Measurements from ENCODE around the gene MAU2. TPM values are rescaled to one million over a fixed set of nuclear protein-coding genes. Genes with fewer than 3 reads are reported as not detected.
A peak's percentile ranks its signal among the peaks of the same experiment; 100 is the strongest.
"Not testable (repeated sequence)": the region's sequence is repeated elsewhere in the genome, so short reads cannot be mapped to it uniquely, and the experiment has no call there.

Gene MAU2
- total RNA-seq, 1 donor from 2014 or later = 55.3 TPM

DNA sequence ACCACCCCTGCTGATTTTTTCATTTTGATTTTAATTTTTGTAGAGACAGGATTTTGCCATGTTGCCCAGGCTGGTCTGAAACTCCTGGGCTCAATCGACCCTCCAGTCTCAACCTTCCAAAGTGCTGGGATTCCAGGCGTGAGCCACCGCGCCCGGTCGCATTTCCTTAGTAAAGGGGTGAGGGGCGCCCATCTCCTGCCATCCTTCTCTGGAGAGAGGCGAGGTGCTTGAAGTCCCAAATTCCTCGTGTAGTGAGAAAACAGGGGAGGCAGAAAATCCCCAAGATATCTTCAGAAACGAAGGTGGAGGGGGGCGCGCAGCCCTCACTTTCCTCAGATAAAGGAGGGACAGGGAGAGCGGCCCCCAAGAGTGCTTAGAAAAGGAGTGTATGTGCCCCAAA, 63.9 kb downstream of the MAU2 start:
- Mint-ChIP-seq H3K27me3 (ENCODE audit: low read depth) (no peaks in the 10 kb centered on the region), H3K9me3 (no peaks in the 10 kb centered on the region), H3K36me3 (ENCODE audit: low read depth) (peaks cover 15% of the 10 kb centered on the region), H3K4me1 (ENCODE audit: low read depth) (peaks cover 34% of the 10 kb centered on the region), H3K27ac (no peak overlapping the region), H3K4me3 (ENCODE audit: low read depth) (peak overlapping the region; percentile 68)
- DNase-seq (ENCODE audit: low spot score) = no peak
- intact Hi-C loops (cut with micrococcal nuclease) = no loop called here

DNA sequence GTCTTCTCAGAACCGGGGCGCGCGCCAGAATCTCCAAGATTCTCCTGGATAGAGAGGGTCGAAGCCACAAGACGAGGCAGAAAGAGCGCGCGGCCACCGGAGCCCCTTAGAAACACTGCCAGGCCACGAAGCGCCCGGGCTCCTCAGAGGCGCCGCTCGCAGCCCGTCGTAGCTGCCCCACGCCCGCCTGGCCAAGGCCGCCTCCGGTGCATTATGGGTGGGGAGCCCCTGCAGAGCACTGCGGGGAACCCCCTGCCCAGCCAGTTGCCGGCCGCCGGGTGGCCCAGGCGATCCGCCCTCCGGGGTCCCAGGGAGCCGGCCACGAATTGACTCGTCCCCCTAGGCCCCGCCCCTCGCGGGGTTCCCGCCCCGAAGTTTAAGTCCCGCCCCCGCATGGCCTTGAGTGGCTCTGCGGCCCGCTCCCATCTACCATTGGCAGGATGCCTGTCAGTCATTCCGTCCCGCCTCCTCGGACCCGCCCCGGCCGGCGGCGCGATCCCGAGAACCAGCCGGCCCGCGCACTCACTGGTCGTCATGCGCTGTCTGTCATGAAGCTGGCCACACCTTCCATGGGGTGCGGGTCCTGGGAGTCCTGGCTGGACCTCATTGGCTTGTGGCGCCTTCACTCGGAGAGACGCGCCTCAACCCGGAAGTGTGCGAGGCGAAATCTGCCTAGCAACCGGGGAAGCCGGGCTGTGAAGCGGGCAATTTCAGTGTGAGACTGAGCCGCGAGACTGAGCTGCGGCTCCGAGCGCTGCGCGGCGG, 64.7 kb downstream of the MAU2 start:
- H3K9me3 Mint-ChIP-seq = no peaks in the 10 kb centered on the region
- H3K4me1 Mint-ChIP-seq (ENCODE audit: low read depth) = peaks cover 39% of the 10 kb centered on the region
- intact Hi-C loops (cut with micrococcal nuclease) = loop anchor here (1.0 to 5.0 kb wide), 2 partner anchors 20 to 212 kb away; partner anchors contain the start of gene GATAD2A
- peak overlapping the region; percentile 91 for H3K27ac Mint-ChIP-seq
- peak overlapping the region; percentile 84 for H3K4me3 Mint-ChIP-seq (ENCODE audit: low read depth)
- peak; percentile 100 for DNase-seq (ENCODE audit: low spot score)
- no peaks in the 10 kb centered on the region for H3K27me3 Mint-ChIP-seq (ENCODE audit: low read depth)
- H3K36me3 Mint-ChIP-seq (ENCODE audit: low read depth) = peaks cover 19% of the 10 kb centered on the region

DNA sequence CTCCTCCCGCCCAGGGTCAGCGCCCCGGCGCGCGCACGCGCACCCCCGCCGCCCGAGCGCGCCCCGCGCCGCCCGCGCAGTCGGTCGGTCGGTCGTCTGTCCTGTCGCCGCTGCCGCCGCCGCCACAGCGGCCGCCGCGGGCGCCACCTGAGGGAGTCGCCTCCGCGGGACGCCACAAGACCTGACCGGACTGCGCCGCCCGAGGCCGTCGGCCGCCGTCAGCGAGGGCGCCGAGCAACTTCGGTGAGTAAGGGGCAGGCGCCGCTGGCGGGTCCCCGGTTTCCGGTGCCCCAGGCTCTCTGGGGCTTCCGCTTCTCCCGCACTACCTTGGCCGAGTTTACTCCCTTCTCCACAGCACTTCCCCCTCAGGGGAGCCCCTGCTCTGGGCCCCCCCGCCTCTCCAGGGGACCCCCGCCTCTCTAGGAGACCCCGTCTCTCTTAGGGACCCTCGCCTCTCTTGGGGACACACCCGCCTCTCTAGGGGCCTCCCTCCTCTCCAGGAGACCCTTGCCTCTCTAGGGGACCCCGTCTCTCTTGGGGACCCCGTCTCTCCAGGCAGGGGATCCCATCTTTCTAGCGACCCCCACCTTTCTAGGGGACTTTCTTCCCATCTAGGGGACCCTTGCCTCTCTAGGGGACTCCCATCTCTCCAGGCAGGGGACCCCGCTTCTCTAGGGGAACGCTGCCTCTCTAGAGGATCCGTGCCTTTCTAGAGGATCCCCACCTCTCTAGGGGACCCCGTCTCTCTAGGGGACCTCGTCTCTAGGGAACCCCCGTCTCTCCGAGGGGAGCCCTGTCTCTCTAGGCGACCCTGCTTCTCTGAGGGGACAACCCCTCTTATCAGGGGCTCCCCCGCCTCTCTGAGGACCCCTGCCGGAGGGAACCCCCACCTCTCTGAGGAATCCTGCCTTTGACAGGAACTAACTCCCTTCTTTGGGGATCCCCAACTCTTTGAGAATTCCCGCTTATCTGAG, 65.6 kb downstream of the MAU2 start:
- no peak for DNase-seq (ENCODE audit: low spot score)
- Mint-ChIP-seq H3K4me3 (ENCODE audit: low read depth) (peak overlapping the region; percentile 95), H3K4me1 (ENCODE audit: low read depth) (peaks cover 44% of the 10 kb centered on the region), H3K36me3 (ENCODE audit: low read depth) (peaks cover 24% of the 10 kb centered on the region), H3K9me3 (no peaks in the 10 kb centered on the region), H3K27ac (peak overlapping the region; percentile 89), H3K27me3 (ENCODE audit: low read depth) (no peaks in the 10 kb centered on the region)
- intact Hi-C loops (cut with micrococcal nuclease) = loop anchor here (1.0 to 5.0 kb wide), 2 partner anchors 19 to 211 kb away; partner anchors contain the start of gene GATAD2A

DNA sequence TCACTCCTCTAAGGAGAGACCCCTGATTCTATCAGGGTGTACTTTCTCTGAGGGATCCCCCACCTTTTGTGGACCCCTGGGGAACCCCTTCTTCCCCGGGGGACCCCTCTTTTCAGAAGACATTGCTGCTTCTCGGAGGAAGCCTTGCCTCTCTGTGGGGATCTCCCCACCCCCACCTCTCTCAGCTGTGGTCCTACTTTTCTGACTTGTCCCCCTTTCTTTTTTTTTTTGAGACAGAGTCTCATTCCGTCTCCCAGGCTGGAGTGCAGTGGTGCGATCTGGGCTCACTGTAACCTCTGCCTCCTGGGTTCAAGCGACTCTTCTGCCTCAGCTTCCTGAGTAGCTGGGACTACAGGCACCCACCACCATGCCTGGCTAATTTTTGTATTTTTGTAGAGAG, 66.5 kb downstream of the MAU2 start:
- intact Hi-C loops (cut with micrococcal nuclease) = loop anchor here (5.0 kb wide), 1 partner anchor 210 kb away; no protein-coding TSS in a partner anchor
- Mint-ChIP-seq H3K9me3 (no peaks in the 10 kb centered on the region), H3K4me1 (ENCODE audit: low read depth) (peaks cover 44% of the 10 kb centered on the region), H3K27me3 (ENCODE audit: low read depth) (no peaks in the 10 kb centered on the region), H3K27ac (peak overlapping the region; percentile 89), H3K4me3 (ENCODE audit: low read depth) (peak overlapping the region; percentile 95), H3K36me3 (ENCODE audit: low read depth) (peaks cover 24% of the 10 kb centered on the region)
- no peak for DNase-seq (ENCODE audit: low spot score)

DNA sequence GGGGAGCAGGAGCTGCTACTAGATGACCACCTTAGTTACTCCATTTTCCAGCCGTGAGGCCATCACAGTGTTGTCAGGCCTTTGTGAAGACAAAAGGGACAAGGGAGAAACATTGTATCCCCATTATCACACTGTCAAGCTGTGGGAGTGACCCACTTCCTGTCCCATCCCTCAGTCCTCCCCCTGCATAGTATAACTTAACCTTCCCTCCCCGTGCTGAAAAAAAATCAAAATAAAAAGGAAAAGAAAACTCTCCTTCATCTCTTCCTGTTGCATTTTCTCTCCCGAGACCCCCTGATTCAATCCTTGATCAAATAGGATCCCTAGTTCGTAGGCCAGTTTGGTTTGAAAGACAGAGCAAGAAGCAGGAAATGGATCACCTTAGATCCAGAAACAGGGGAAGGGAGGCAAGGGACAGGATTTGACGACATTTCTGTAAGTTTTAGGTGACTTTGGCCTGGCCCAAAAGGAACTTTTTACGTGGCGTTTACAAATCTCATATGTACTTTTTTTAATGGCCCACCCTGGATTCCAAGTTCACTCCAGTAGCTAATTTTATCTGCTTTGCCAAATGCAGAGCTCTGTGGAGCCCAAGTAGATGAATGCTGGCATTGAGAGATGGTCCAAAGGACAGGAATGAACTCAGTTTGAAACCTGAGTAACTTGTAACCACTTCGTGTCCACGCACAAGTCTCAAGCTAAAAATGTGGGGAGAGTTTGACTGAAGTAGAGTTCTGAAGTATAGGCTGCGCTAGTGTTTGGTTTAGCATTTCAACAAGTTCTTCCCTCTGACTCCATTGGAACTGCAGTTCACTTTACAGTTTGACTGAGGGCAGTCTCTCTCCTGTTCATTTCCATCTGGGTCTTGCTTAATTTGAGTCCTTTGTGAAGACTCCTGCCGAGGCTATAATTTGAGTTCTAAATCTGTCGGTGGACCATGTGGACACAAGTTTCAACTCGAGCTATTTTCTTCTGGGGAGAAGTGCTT, 68.2 kb downstream of the MAU2 start:
- Mint-ChIP-seq H3K4me1 (ENCODE audit: low read depth) (peaks cover 49% of the 10 kb centered on the region), H3K27ac (peak overlapping the region; percentile 60), H3K36me3 (ENCODE audit: low read depth) (peaks cover 28% of the 10 kb centered on the region), H3K9me3 (no peaks in the 10 kb centered on the region), H3K27me3 (ENCODE audit: low read depth) (no peaks in the 10 kb centered on the region), H3K4me3 (ENCODE audit: low read depth) (peak overlapping the region; percentile 95)
- DNase-seq (ENCODE audit: low spot score) = no peak
- intact Hi-C loops (cut with micrococcal nuclease) = loop anchor here (5.0 kb wide), 1 partner anchor 208 kb away; no protein-coding TSS in a partner anchor

DNA sequence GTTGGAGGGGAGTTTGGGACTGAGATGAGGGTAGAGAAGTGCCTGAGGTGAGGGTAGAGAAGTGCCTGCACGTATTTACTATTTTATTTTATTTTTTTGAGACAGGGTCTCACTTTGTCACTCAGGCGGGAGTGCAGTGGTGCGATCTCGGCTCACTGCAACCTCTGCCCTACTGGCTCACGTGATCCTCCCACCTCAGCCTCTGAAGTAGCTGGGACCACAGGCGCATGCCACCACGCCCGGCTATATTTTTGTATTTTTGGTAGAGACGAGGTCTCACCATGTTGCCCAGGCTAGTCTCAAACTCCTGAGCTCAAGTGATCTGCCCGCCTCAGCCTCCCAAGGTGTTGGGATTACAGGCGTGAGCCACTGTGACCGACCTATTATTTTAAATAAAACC, 69.1 kb downstream of the MAU2 start:
- H3K27ac Mint-ChIP-seq; H3K9me3 Mint-ChIP-seq; H3K4me3 Mint-ChIP-seq (ENCODE audit: low read depth); DNase-seq (ENCODE audit: low spot score); H3K27me3 Mint-ChIP-seq (ENCODE audit: low read depth): not testable (repeated sequence)
- Mint-ChIP-seq H3K36me3 (ENCODE audit: low read depth) (peaks cover 28% of the 10 kb centered on the region), H3K4me1 (ENCODE audit: low read depth) (peaks cover 58% of the 10 kb centered on the region)
- intact Hi-C loops (cut with micrococcal nuclease) = loop anchor here (5.0 kb wide), 1 partner anchor 208 kb away; no protein-coding TSS in a partner anchor

DNA sequence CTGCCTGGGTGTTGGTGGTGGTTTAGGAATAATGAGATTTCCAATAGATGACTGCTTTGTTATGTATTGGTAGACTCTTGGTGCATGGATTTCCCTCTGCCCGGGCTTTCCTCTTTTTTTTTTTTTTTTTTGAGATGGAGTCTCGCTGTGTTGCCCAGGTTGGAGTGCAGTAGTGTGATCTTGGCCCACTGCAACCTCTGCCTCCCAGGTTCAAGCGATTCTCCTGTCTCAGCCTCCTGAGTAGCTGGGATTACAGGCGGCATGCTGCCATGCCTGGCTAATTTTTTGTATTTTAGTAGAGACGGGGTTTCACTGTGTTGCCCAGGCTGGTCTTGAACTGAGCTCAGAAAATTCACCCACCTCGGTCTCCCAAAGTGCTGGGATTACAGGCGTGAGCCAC, 73.7 kb downstream of the MAU2 start:
- intact Hi-C loops (cut with micrococcal nuclease) = not testable (repeated sequence)

DNA sequence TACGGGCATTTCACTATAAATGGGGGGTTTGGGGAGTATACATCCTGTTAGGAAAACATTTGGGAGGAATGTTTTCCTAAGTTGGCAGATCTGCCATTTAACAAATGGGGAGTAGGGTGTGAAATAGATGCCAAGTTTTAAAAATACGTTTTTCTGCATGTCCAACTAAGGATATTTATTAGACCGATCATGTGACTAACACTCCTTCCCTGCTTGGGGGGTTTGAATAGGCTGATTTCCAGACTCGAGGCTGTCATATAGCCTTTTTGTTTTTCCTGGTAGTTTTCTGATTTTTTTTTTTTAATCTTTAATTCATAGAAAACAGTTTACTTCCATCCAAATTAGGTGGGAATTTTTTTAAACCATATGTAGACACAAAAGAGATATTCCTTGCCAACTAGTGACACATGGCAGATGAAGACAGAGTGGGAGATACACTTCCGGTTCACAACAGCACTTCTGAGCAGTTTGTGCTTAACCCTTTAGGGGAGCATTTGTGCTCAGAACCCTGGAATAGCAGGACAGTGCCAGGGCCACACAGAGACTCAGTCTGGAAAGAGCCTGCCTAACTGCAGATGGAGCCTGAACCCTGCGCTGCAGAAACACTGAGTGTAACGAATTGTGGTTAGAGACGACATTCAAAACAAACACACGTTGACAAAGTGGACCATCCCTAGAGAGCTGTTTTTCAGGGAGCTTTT, 79.3 kb downstream of the MAU2 start:
- DNase-seq (ENCODE audit: low spot score) = no peak
- Mint-ChIP-seq H3K36me3 (ENCODE audit: low read depth) (peaks cover 5% of the 10 kb centered on the region), H3K27me3 (ENCODE audit: low read depth) (no peaks in the 10 kb centered on the region), H3K4me3 (ENCODE audit: low read depth) (no peak overlapping the region), H3K4me1 (ENCODE audit: low read depth) (peaks cover 20% of the 10 kb centered on the region), H3K9me3 (no peaks in the 10 kb centered on the region), H3K27ac (no peak overlapping the region)
- intact Hi-C loops (cut with micrococcal nuclease) = no loop called here

More for the DNA sequence above, 73.7 kb downstream of the MAU2 start:
- H3K9me3 Mint-ChIP-seq; H3K4me3 Mint-ChIP-seq (ENCODE audit: low read depth); DNase-seq (ENCODE audit: low spot score); H3K27me3 Mint-ChIP-seq (ENCODE audit: low read depth): not testable (repeated sequence)
- Mint-ChIP-seq H3K36me3 (ENCODE audit: low read depth) (peaks cover 13% of the 10 kb centered on the region), H3K4me1 (ENCODE audit: low read depth) (peaks cover 38% of the 10 kb centered on the region), H3K27ac (peak overlapping the region; percentile 14)

DNA sequence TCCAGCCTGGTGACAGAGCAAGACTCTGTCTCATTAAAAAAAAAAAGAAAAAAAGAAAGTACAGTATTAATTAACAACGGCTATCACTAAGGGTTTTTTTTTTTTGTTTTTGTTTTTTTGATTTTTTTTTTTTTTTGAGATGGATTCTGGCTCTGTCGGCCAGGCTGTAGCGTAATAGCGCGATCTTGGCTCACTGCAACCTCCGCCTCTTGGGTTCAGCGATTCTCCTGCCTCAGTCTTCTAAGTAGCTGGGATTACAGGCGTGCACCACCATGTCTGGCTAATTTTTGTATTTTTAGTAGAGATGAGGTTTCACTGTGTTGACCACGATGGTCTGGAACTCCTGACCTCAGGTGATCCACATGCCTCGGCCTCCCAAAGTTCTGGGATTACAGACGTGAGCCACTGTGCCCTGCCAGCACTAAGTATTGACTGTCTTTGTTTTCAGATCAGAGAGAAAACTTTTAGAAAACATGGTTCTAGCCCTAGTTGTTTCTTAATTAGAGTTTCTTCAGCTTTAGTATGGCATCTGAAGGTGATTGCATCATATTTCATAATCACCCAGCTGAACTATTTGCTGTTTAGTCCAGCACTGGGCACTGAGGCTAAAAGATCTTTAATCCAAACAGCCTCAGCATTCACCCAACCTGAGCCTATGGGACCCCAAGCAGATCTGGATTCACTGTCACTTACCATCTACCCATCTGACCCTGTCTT, 82.2 kb downstream of the MAU2 start:
- no peaks in the 10 kb centered on the region for H3K9me3 Mint-ChIP-seq
- H3K27ac Mint-ChIP-seq = no peak overlapping the region
- no peak overlapping the region for H3K4me3 Mint-ChIP-seq (ENCODE audit: low read depth)
- H3K27me3 Mint-ChIP-seq (ENCODE audit: low read depth) = no peaks in the 10 kb centered on the region
- H3K4me1 Mint-ChIP-seq (ENCODE audit: low read depth) = peaks cover 33% of the 10 kb centered on the region
- H3K36me3 Mint-ChIP-seq (ENCODE audit: low read depth) = peaks cover 14% of the 10 kb centered on the region
- intact Hi-C loops (cut with micrococcal nuclease) = no loop called here
- no peak for DNase-seq (ENCODE audit: low spot score)

DNA sequence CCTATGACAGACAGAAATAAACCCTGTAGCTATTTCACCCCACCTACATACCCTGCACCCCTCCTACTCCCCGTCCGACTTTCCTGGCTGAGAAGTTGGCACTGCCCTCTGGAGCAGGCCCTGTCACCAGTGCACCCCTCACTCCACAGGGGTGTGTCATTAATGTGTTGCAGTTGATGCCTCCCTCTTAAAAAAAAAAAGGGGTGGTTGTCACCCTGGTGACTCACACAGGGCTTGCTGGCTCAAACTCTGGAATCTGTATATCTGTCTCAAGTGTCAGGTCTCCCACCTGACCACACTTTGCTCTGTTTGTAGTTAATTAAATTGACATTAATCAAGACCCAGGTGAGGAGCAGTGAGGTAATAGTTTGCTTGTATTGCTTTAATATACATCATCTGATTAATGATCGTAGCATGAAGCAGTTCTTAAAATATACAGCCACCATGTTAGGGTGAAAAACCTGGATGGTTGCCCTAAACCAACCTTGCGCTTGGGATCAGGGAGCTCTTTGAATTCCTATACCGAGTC, 82.8 kb downstream of the MAU2 start:
- Mint-ChIP-seq H3K4me1 (ENCODE audit: low read depth) (peaks cover 39% of the 10 kb centered on the region), H3K27ac (no peak overlapping the region), H3K4me3 (ENCODE audit: low read depth) (peak overlapping the region; percentile 47), H3K36me3 (ENCODE audit: low read depth) (peaks cover 14% of the 10 kb centered on the region), H3K9me3 (no peaks in the 10 kb centered on the region), H3K27me3 (ENCODE audit: low read depth) (no peaks in the 10 kb centered on the region)
- DNase-seq (ENCODE audit: low spot score) = no peak
- intact Hi-C loops (cut with micrococcal nuclease) = no loop called here
